A549 (cell line): ENCODE measurements around the gene DISP3.

ENCODE experiments used
- CTCF ChIP-seq: fragments of >200 bp; sonication (Bioruptor Twin); formaldehyde crosslinking; IDR thresholded peaks from 3 replicates; pipeline ENCODE4 v1.5.1; 2016
- EP300 ChIP-seq, 2 experiments: fragments of >200 bp; sonication (Bioruptor Twin); formaldehyde crosslinking; IDR thresholded peaks; 2 replicates in 1 of 2; 3 replicates in 1 of 2; pipeline ENCODE4 v1.6.1; 2016 to 2017
- NR3C1 ChIP-seq: fragments of >200 bp; sonication (Bioruptor Twin); formaldehyde crosslinking; IDR thresholded peaks from 3 replicates; pipeline ENCODE4 v1.6.1; 2017
- PHF8 ChIP-seq: fragments of 200-600 bp; sonication (generic); IDR thresholded peaks from 2 replicates; pipeline ENCODE4 v1.6.1; 2016; ENCODE audit warnings: low read depth, mild to moderate bottlenecking, antibody characterized with exemption, moderate library complexity, borderline replicate concordance
- RAD21 ChIP-seq, 2 experiments: fragments of >200 bp in 1 of 2; sonication (Bioruptor Twin) in 1 of 2; formaldehyde crosslinking in 1 of 2; IDR thresholded peaks in 1 of 2; conservative IDR thresholded peaks in 1 of 2; 2 replicates in 1 of 2; 3 replicates in 1 of 2; pipeline ENCODE4 v1.6.1; 2012 to 2018; ENCODE audit warnings: inconsistent platforms in 1 of 2
- RNF2 ChIP-seq: fragments of 200-600 bp; sonication (generic); IDR thresholded peaks from 2 replicates; pipeline ENCODE4 v1.6.1; 2016; ENCODE audit warnings: low read depth, mild to moderate bottlenecking, antibody characterized with exemption, moderate library complexity, borderline replicate concordance

DNA sequence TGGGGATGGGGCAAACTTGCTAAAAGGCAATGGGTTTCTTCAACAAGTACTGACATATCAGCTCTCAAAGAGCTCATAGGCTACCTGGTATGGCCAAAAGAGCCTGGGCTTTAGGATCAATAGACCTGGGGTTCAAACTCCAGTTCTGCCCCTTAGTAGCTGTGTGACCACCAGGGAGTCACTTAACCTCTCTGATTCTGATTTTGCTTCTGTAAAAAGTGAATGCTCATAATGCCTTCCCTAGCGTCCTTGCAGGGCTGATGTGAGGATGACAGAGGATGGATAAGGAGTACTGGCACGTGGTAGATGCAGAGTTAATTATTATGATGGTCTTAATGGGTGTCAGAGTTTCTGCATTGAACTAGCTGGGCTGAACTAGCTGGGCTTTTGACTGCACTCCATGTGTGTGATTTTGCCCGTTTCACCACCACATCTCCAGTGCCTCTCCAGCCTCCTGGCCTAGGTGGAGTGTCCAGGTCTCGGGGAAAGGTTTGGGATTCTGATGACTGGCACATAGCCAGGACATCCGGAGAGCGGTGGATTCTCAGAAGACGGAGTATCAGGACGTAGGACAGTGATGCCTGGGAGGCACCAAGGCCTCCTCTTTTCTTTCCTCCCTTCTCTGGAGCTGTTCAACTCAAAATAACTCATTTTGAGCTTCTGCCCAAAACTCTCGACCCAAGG lies 15.2 kb downstream of the DISP3 start:
- TF ChIP-seq CTCF (no peak), PHF8 (no peak), EP300 (IDR thresholded peaks at IDR 0.05) (no peak), RNF2 (no peak), NR3C1 (no peak), RAD21 (conservative IDR thresholded peaks at IDR 0.05 in 1 of 2, IDR thresholded peaks at IDR 0.05 in 1 of 2) (no peak)
